SK-N-SH treated with all-trans-retinoic acid at 6 μM for 48 hours (cell line): ENCODE results near the gene TREH.
"Not testable (repeated sequence)": the region's sequence is repeated elsewhere in the genome, so short reads cannot be mapped to it uniquely, and the experiment has no call there.

Experiments used
- ATAC-seq: fragments of 200-7000 bp; cut with Tn5 transposase; 3 replicates; pipeline ENCODE4 v1.9.1; 2020; ENCODE audit warnings: mild to moderate bottlenecking, moderate library complexity
- ARNTL ChIP-seq: fragments of 450-650 bp; formaldehyde crosslinking; IDR thresholded peaks from 2 replicates; pipeline ENCODE4 v1.5.0; 2020; ENCODE audit warnings: low read depth, mild to moderate bottlenecking, moderate library complexity, borderline replicate concordance
- BACH2 ChIP-seq: fragments of 250-450 bp; sonication (Bioruptor Pico); IDR thresholded peaks from 2 replicates; pipeline ENCODE4 v1.9.0; 2021; ENCODE audit warnings: mild to moderate bottlenecking, borderline replicate concordance
- CSDC2 ChIP-seq: fragments of 250-450 bp; sonication (Bioruptor Pico); IDR thresholded peaks from 2 replicates; pipeline ENCODE4 v1.5.0; 2020; ENCODE audit warnings: mild to moderate bottlenecking, moderate library complexity
- ESRRG ChIP-seq: fragments of 250-450 bp; sonication (Bioruptor Pico); IDR thresholded peaks from 2 replicates; pipeline ENCODE4 v1.6.1; 2021; ENCODE audit warnings: mild to moderate bottlenecking
- GLIS3 ChIP-seq: fragments of 250-450 bp; sonication (Bioruptor Pico); IDR thresholded peaks from 2 replicates; pipeline ENCODE4 v1.5.0; 2020; ENCODE audit warnings: mild to moderate bottlenecking, moderate library complexity
- ISL1 ChIP-seq: fragments of 250-450 bp; sonication (Bioruptor Pico); IDR thresholded peaks from 2 replicates; pipeline ENCODE4 v2.1.2; 2022; ENCODE audit warnings: mild to moderate bottlenecking, moderate library complexity
- OSR1 ChIP-seq: fragments of 250-450 bp; sonication (Bioruptor Pico); IDR thresholded peaks from 2 replicates; pipeline ENCODE4 v1.8.0; 2022; ENCODE audit warnings: moderate library complexity, mild to moderate bottlenecking, inconsistent platforms
- PPARA ChIP-seq: fragments of 250-450 bp; sonication (Bioruptor Pico); IDR thresholded peaks from 2 replicates; pipeline ENCODE4 v1.5.0; 2020; ENCODE audit warnings: mild to moderate bottlenecking, borderline replicate concordance
- RARB ChIP-seq: fragments of 250-450 bp; sonication (Bioruptor Pico); IDR thresholded peaks from 2 replicates; pipeline ENCODE4 v1.8.0; 2021; ENCODE audit warnings: mild to moderate bottlenecking, moderate library complexity
- SNAI2 ChIP-seq: fragments of 250-450 bp; sonication (Bioruptor Pico); IDR thresholded peaks from 2 replicates; pipeline ENCODE4 v1.5.0; 2020; ENCODE audit warnings: mild to moderate bottlenecking, moderate library complexity
- TCF4 ChIP-seq: fragments of 250-450 bp; sonication (Bioruptor Pico); IDR thresholded peaks from 2 replicates; pipeline ENCODE4 v1.8.0; 2021; ENCODE audit warnings: mild to moderate bottlenecking, moderate library complexity, borderline replicate concordance
- TOX ChIP-seq: fragments of 250-450 bp; sonication (Bioruptor Pico); IDR thresholded peaks from 2 replicates; pipeline ENCODE4 v1.8.0; 2021; ENCODE audit warnings: mild to moderate bottlenecking, moderate library complexity, borderline replicate concordance
- ZC3H10 ChIP-seq: fragments of 250-450 bp; sonication (Bioruptor Pico); IDR thresholded peaks from 2 replicates; pipeline ENCODE4 v1.5.1; 2021; ENCODE audit warnings: mild to moderate bottlenecking, moderate library complexity
- ZFP30 ChIP-seq: fragments of 450-650 bp; formaldehyde crosslinking; IDR thresholded peaks from 2 replicates; pipeline ENCODE4 v1.5.0; 2022; ENCODE audit warnings: mild to moderate bottlenecking, moderate library complexity
- ZNF565 ChIP-seq: fragments of 450-650 bp; formaldehyde crosslinking; conservative IDR thresholded peaks from 2 replicates; pipeline ENCODE4 v1.5.0; 2020; ENCODE audit warnings: low read depth, mild to moderate bottlenecking, moderate library complexity
- ZNF70 ChIP-seq: fragments of 450-650 bp; formaldehyde crosslinking; IDR thresholded peaks from 2 replicates; pipeline ENCODE4 v1.5.0; 2020; ENCODE audit warnings: mild to moderate bottlenecking, moderate library complexity
- ZNF8 ChIP-seq: fragments of 450-650 bp; formaldehyde crosslinking; IDR thresholded peaks from 2 replicates; pipeline ENCODE4 v1.5.0; 2020; ENCODE audit warnings: mild to moderate bottlenecking, moderate library complexity
- TF ChIP-seq, protein P1 (sequence below): fragments of 250-450 bp; sonication (Bioruptor Pico); IDR thresholded peaks from 2 replicates; pipeline ENCODE4 v1.5.1; 2021; ENCODE audit warnings: mild to moderate bottlenecking, moderate library complexity
- TF ChIP-seq, protein P2 (sequence below): fragments of 250-450 bp; sonication (Bioruptor Pico); IDR thresholded peaks from 2 replicates; pipeline ENCODE4 v1.8.0; 2021; ENCODE audit warnings: low read depth, mild to moderate bottlenecking, moderate library complexity, borderline replicate concordance
- TF ChIP-seq, protein P3 (sequence below): fragments of 250-450 bp; sonication (Bioruptor Pico); IDR thresholded peaks from 2 replicates; pipeline ENCODE4 v1.5.1; 2020; ENCODE audit warnings: low read depth, mild to moderate bottlenecking, moderate library complexity
- TF ChIP-seq, protein P4 (sequence below): fragments of 250-450 bp; sonication (Bioruptor Pico); IDR thresholded peaks from 2 replicates; pipeline ENCODE4 v1.5.0; 2020; ENCODE audit warnings: mild to moderate bottlenecking, moderate library complexity
- TF ChIP-seq, protein P5 (sequence below): fragments of 250-450 bp; sonication (Bioruptor Pico); IDR thresholded peaks from 2 replicates; pipeline ENCODE4 v1.8.0; 2020; ENCODE audit warnings: mild to moderate bottlenecking, moderate library complexity, borderline replicate concordance

The TREH gene

DNA sequence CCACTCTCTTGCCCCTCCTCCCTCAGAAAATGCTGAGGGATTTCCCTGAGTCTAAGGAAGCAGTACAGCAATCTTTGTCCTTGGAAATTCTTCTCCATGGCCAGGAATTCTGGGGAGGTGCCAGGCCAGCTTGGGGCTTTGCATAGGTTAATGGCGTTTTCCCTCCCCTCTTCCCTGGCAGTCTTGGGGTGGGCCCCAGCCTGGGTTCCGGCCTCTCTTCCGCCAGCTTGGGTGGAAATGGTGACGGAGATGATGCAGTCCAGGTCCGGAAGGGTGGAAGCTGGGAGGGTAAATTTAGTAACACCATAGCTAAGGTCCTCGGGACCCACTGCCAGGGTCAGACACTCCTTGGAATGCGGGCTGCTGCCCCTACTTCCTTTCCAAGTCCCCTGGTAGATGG is 67.1 kb downstream of the TREH start:
- TF ChIP-seq ESRRG (CRISPR knock-in tag) (no peak), PPARA (CRISPR knock-in tag) (no peak), BACH2 (CRISPR knock-in tag) (no peak), ZFP30 (no peak)
- no peak for ATAC-seq

DNA sequence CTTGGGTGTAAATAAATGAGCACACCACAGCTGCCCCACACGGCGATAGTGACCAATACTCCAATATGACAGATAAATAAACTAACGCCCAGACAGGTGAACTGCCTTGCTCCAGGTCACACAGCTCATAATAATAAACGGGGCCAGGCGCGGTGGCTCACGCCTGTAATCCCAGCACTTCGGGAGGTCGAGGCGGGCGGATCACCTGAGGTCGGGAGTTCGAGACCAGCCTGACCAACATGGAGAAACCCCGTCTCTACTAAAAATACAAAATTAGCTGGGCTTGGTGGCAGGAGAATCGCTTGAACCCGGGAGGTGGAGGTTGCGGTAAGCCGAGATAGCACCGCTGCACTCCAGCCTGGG is 68.0 kb downstream of the TREH start:
- ATAC-seq: not testable (repeated sequence)

DNA sequence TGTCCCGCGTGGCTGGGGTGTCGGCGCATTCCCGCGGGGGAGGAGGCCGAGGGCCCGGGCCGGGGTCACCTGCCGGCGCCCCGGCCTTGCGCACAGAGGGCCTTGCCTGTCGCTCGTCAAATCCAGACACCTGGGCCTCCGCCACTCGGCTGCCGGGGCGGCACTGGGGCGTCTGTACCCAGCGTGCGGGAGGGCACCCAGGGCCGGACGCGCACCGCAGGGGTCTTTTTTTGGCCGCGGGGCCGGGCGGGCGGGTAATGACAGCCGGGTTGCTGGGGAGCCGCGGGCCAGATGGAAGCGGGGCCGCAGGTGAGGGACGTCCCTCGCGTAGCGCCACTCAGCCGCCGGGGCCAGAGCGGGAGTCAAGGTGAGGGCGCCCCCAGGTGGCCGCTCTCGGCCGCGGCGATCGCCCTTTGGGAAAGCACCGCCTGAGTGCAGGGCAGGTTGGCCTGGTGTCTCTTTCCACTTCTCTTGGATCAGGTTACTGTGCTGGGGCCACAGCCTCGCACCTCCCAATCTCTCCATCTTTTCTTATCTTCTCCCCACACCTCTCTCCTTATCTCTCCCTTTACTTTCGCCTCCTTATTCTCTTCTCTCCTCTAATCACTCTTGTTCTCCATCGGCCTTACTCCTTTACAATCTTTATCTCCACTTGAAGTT is 68.5 kb downstream of the TREH start:
- no peak for ATAC-seq
- no peak for TF ChIP-seq OSR1 (CRISPR knock-in tag)
- TF ChIP-seq GLIS3 (CRISPR knock-in tag): no peak
- TF ChIP-seq, protein P1, sequence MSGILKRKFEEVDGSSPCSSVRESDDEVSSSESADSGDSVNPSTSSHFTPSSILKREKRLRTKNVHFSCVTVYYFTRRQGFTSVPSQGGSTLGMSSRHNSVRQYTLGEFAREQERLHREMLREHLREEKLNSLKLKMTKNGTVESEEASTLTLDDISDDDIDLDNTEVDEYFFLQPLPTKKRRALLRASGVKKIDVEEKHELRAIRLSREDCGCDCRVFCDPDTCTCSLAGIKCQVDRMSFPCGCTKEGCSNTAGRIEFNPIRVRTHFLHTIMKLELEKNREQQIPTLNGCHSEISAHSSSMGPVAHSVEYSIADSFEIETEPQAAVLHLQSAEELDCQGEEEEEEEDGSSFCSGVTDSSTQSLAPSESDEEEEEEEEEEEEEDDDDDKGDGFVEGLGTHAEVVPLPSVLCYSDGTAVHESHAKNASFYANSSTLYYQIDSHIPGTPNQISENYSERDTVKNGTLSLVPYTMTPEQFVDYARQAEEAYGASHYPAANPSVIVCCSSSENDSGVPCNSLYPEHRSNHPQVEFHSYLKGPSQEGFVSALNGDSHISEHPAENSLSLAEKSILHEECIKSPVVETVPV: no peak
- TF ChIP-seq PPARA (CRISPR knock-in tag): no peak
- TF ChIP-seq, protein P2, sequence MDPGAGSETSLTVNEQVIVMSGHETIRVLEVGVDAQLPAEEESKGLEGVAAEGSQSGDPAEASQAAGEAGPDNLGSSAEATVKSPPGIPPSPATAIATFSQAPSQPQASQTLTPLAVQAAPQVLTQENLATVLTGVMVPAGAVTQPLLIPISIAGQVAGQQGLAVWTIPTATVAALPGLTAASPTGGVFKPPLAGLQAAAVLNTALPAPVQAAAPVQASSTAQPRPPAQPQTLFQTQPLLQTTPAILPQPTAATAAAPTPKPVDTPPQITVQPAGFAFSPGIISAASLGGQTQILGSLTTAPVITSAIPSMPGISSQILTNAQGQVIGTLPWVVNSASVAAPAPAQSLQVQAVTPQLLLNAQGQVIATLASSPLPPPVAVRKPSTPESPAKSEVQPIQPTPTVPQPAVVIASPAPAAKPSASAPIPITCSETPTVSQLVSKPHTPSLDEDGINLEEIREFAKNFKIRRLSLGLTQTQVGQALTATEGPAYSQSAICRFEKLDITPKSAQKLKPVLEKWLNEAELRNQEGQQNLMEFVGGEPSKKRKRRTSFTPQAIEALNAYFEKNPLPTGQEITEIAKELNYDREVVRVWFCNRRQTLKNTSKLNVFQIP (CRISPR knock-in tag): no peak
- TF ChIP-seq ZNF565 (CRISPR knock-in tag): no peak
- no peak for TF ChIP-seq ARNTL
- TF ChIP-seq, protein P3, sequence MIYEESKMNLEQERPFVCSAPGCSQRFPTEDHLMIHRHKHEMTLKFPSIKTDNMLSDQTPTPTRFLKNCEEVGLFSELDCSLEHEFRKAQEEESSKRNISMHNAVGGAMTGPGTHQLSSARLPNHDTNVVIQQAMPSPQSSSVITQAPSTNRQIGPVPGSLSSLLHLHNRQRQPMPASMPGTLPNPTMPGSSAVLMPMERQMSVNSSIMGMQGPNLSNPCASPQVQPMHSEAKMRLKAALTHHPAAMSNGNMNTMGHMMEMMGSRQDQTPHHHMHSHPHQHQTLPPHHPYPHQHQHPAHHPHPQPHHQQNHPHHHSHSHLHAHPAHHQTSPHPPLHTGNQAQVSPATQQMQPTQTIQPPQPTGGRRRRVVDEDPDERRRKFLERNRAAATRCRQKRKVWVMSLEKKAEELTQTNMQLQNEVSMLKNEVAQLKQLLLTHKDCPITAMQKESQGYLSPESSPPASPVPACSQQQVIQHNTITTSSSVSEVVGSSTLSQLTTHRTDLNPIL (CRISPR knock-in tag): no peak
- TF ChIP-seq TOX (CRISPR knock-in tag): no peak
- TF ChIP-seq SNAI2 (CRISPR knock-in tag): no peak
- TF ChIP-seq ESRRG (CRISPR knock-in tag): no peak
- TF ChIP-seq TCF4: no peak
- no peak for TF ChIP-seq ZNF70 (CRISPR knock-in tag)
- TF ChIP-seq ZC3H10 (CRISPR knock-in tag): no peak
- TF ChIP-seq, protein P4, sequence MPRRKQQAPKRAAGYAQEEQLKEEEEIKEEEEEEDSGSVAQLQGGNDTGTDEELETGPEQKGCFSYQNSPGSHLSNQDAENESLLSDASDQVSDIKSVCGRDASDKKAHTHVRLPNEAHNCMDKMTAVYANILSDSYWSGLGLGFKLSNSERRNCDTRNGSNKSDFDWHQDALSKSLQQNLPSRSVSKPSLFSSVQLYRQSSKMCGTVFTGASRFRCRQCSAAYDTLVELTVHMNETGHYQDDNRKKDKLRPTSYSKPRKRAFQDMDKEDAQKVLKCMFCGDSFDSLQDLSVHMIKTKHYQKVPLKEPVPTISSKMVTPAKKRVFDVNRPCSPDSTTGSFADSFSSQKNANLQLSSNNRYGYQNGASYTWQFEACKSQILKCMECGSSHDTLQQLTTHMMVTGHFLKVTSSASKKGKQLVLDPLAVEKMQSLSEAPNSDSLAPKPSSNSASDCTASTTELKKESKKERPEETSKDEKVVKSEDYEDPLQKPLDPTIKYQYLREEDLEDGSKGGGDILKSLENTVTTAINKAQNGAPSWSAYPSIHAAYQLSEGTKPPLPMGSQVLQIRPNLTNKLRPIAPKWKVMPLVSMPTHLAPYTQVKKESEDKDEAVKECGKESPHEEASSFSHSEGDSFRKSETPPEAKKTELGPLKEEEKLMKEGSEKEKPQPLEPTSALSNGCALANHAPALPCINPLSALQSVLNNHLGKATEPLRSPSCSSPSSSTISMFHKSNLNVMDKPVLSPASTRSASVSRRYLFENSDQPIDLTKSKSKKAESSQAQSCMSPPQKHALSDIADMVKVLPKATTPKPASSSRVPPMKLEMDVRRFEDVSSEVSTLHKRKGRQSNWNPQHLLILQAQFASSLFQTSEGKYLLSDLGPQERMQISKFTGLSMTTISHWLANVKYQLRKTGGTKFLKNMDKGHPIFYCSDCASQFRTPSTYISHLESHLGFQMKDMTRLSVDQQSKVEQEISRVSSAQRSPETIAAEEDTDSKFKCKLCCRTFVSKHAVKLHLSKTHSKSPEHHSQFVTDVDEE (CRISPR knock-in tag): no peak
- no peak for TF ChIP-seq CSDC2 (CRISPR knock-in tag)

DNA sequence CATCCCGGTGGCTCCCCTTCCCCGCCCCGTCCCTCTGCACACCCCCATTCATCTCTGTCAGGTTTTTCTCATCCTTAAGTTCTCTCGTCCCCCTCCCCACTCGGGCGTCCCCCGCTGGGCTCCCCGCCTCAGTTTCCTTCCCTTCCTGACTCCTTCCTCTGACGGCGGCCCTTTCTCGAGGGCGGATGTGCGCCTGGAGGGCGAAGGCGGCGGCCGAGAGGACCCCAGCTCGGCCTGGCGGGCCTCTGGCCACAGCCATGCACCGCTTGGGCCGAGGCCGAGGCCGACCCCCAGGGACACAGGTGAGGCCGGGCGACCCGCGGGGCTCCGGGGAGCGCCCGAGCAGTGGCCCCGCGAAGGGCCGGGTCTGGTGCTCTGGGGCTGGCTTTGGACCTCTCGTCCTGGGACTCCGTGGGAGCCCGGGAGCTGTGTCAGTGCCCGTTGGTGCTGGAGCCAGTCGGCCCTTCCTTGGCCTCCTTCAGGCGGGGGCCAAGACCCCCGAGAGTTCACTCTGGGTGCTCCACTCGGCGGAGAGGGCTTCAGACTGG is 69.2 kb downstream of the TREH start:
- ATAC-seq: no peak
- TF ChIP-seq BACH2 (CRISPR knock-in tag) (no peak), ZNF8 (no peak), PPARA (CRISPR knock-in tag) (no peak), TOX (CRISPR knock-in tag) (no peak), ZC3H10 (CRISPR knock-in tag) (no peak), ISL1 (CRISPR knock-in tag) (no peak), ESRRG (CRISPR knock-in tag) (no peak), CSDC2 (CRISPR knock-in tag) (no peak), RARB (CRISPR knock-in tag) (no peak), ARNTL (no peak), GLIS3 (CRISPR knock-in tag) (no peak), OSR1 (CRISPR knock-in tag) (no peak)
- TF ChIP-seq, protein P3 (CRISPR knock-in tag): no peak
- TF ChIP-seq, protein P5, sequence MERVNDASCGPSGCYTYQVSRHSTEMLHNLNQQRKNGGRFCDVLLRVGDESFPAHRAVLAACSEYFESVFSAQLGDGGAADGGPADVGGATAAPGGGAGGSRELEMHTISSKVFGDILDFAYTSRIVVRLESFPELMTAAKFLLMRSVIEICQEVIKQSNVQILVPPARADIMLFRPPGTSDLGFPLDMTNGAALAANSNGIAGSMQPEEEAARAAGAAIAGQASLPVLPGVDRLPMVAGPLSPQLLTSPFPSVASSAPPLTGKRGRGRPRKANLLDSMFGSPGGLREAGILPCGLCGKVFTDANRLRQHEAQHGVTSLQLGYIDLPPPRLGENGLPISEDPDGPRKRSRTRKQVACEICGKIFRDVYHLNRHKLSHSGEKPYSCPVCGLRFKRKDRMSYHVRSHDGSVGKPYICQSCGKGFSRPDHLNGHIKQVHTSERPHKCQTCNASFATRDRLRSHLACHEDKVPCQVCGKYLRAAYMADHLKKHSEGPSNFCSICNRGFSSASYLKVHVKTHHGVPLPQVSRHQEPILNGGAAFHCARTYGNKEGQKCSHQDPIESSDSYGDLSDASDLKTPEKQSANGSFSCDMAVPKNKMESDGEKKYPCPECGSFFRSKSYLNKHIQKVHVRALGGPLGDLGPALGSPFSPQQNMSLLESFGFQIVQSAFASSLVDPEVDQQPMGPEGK: no peak
- TF ChIP-seq, protein P1: no peak
